WTC11 (cell line): ENCODE data around the gene ACTL6A. TPM values are rescaled to one million over a fixed set of nuclear protein-coding genes. Genes with fewer than 3 reads are reported as not detected.
A peak's percentile ranks its signal among the peaks of the same experiment; 100 is the strongest.
"Not testable (repeated sequence)": the region's sequence is repeated elsewhere in the genome, so short reads cannot be mapped to it uniquely, and the experiment has no call there.

Experiments
- ATAC-seq: fragments of 200-7000 bp; cut with Tn5 transposase; 2 replicates; pipeline ENCODE4 v1.10.0; 2021; ENCODE audit warnings: mild to moderate bottlenecking, moderate library complexity
- CTCF ChIA-PET: fragments of 300-600 bp; sonication (Branson Sonifier 250); formaldehyde crosslinking; loops from one replicate; lab custom pipeline; 2021; ENCODE audit warnings: antibody characterized with exemption; lab: Charles Lee
- POLR2A ChIA-PET: fragments of 350-600 bp; sonication (Branson Sonifier 250); formaldehyde crosslinking; loops from one replicate; lab custom pipeline; 2021; ENCODE audit warnings: antibody characterized with exemption; lab: Charles Lee
- DNase-seq: peaks from one replicate; pipeline ENCODE4 v3.0.0; 2021; ENCODE audit warnings: low spot score
- H3K27ac Mint-ChIP-seq: 2 replicates; pipeline ENCODE4 v1.8.0; 2021; ENCODE audit warnings: mixed read lengths
- H3K27me3 Mint-ChIP-seq: 2 replicates; pipeline ENCODE4 v1.8.0; 2021; ENCODE audit warnings: low read depth, mild to moderate bottlenecking, moderate library complexity, mixed read lengths
- H3K36me3 Mint-ChIP-seq: 2 replicates; pipeline ENCODE4 v1.8.0; 2021; ENCODE audit warnings: mixed read lengths
- H3K4me1 Mint-ChIP-seq: 2 replicates; pipeline ENCODE4 v1.8.0; 2022; ENCODE audit warnings: mixed read lengths
- H3K4me3 Mint-ChIP-seq: 2 replicates; pipeline ENCODE4 v1.8.0; 2021; ENCODE audit warnings: mild to moderate bottlenecking, moderate library complexity, mixed read lengths
- H3K9me3 Mint-ChIP-seq: 2 replicates; pipeline ENCODE4 v1.8.0; 2021; ENCODE audit warnings: mixed read lengths
- AFF4 ChIP-seq: sonication (generic); formaldehyde crosslinking; IDR thresholded peaks from 2 replicates; pipeline ENCODE4 v1.8.1; 2023; ENCODE audit warnings: mild to moderate bottlenecking, missing genetic modification reagents, borderline replicate concordance
- ATF2 ChIP-seq: sonication (generic); formaldehyde crosslinking; IDR thresholded peaks from 2 replicates; pipeline ENCODE4 v1.8.1; 2022; ENCODE audit warnings: low read depth, missing genetic modification reagents, borderline replicate concordance
- CBFB ChIP-seq: sonication (generic); formaldehyde crosslinking; IDR thresholded peaks from 2 replicates; pipeline ENCODE4 v1.8.1; 2022; ENCODE audit warnings: mild to moderate bottlenecking, low read depth, missing genetic modification reagents
- CREM ChIP-seq: sonication (generic); formaldehyde crosslinking; IDR thresholded peaks from 2 replicates; pipeline ENCODE4 v1.8.1; 2022; ENCODE audit warnings: mild to moderate bottlenecking, missing genetic modification reagents, moderate library complexity
- E2F5 ChIP-seq: sonication (generic); formaldehyde crosslinking; IDR thresholded peaks from 2 replicates; pipeline ENCODE4 v1.8.1; 2022; ENCODE audit warnings: mild to moderate bottlenecking, moderate library complexity, missing genetic modification reagents
- ESRRA ChIP-seq: sonication (generic); formaldehyde crosslinking; IDR thresholded peaks from 2 replicates; pipeline ENCODE4 v1.8.1; 2022; ENCODE audit warnings: mild to moderate bottlenecking, missing genetic modification reagents, borderline replicate concordance
- FOXP4 ChIP-seq: sonication (generic); formaldehyde crosslinking; IDR thresholded peaks from 2 replicates; pipeline ENCODE4 v1.8.0; 2022; ENCODE audit warnings: mild to moderate bottlenecking, missing genetic modification reagents
- GABPB1 ChIP-seq: sonication (generic); formaldehyde crosslinking; IDR thresholded peaks from 2 replicates; pipeline ENCODE4 v1.8.1; 2023; ENCODE audit warnings: mild to moderate bottlenecking, missing genetic modification reagents
- JUN ChIP-seq: sonication (generic); formaldehyde crosslinking; IDR thresholded peaks from 2 replicates; pipeline ENCODE4 v1.8.0; 2023; ENCODE audit warnings: mild to moderate bottlenecking, missing genetic modification reagents
- MAX ChIP-seq: sonication (generic); formaldehyde crosslinking; IDR thresholded peaks from 2 replicates; pipeline ENCODE4 v1.8.0; 2022; ENCODE audit warnings: mild to moderate bottlenecking, missing genetic modification reagents
- MXD4 ChIP-seq: fragments of 250-450 bp; sonication (Bioruptor Pico); IDR thresholded peaks from 2 replicates; pipeline ENCODE4 v1.8.0; 2021; ENCODE audit warnings: mild to moderate bottlenecking, moderate library complexity, borderline replicate concordance
- NFYB ChIP-seq: sonication (generic); formaldehyde crosslinking; conservative IDR thresholded peaks from 2 replicates; pipeline ENCODE4 v1.8.0; 2022; ENCODE audit warnings: low read depth, missing genetic modification reagents
- RELA ChIP-seq: sonication (generic); formaldehyde crosslinking; IDR thresholded peaks from 2 replicates; pipeline ENCODE4 v1.8.1; 2022; ENCODE audit warnings: missing genetic modification reagents, mild to moderate bottlenecking, borderline replicate concordance
- SP1 ChIP-seq: sonication (generic); formaldehyde crosslinking; conservative IDR thresholded peaks from 2 replicates; pipeline ENCODE4 v1.8.1; 2022; ENCODE audit warnings: missing genetic modification reagents
- TCF7 ChIP-seq: sonication (generic); formaldehyde crosslinking; IDR thresholded peaks from 2 replicates; pipeline ENCODE4 v1.8.0; 2022; ENCODE audit warnings: mild to moderate bottlenecking, low read depth, missing genetic modification reagents, moderate library complexity
- TEAD1 ChIP-seq: sonication (generic); formaldehyde crosslinking; IDR thresholded peaks from 2 replicates; pipeline ENCODE4 v1.8.0; 2022; ENCODE audit warnings: mild to moderate bottlenecking, missing genetic modification reagents
- TP53 ChIP-seq: sonication (generic); formaldehyde crosslinking; IDR thresholded peaks from 2 replicates; pipeline ENCODE4 v1.8.1; 2023; ENCODE audit warnings: mild to moderate bottlenecking, missing genetic modification reagents
- ZBTB21 ChIP-seq: sonication (generic); formaldehyde crosslinking; IDR thresholded peaks from 2 replicates; pipeline ENCODE4 v1.8.1; 2023; ENCODE audit warnings: mild to moderate bottlenecking, missing genetic modification reagents, borderline replicate concordance
- ZNF121 ChIP-seq: sonication (generic); formaldehyde crosslinking; IDR thresholded peaks from 2 replicates; pipeline ENCODE4 v1.8.0; 2023; ENCODE audit warnings: missing genetic modification reagents
- ZNF232 ChIP-seq: sonication (generic); formaldehyde crosslinking; IDR thresholded peaks from 2 replicates; pipeline ENCODE4 v1.8.0; 2022; ENCODE audit warnings: mild to moderate bottlenecking, missing genetic modification reagents
- ZNF263 ChIP-seq: sonication (generic); formaldehyde crosslinking; IDR thresholded peaks from 2 replicates; pipeline ENCODE4 v1.8.1; 2022; ENCODE audit warnings: low read depth, mild to moderate bottlenecking, moderate library complexity, missing genetic modification reagents
- ZNF416 ChIP-seq: fragments of 250-450 bp; sonication (Bioruptor Pico); IDR thresholded peaks from 2 replicates; pipeline ENCODE4 v1.9.0; 2021; ENCODE audit warnings: mild to moderate bottlenecking, inconsistent platforms
- ZNF671 ChIP-seq: fragments of 250-450 bp; sonication (Bioruptor Pico); IDR thresholded peaks from 2 replicates; pipeline ENCODE4 v1.8.0; 2021; ENCODE audit warnings: mild to moderate bottlenecking
- total RNA-seq: library from RNA; stranded (reverse); gene quantifications from 3 replicates; pipeline ENCODE4 v1.2.3, GENCODE V29; 2021

ACTL6A gene
- total RNA-seq, 1 experiment from 2014 or later, result 82.9 TPM

- TF ChIP-seq RELA (CRISPR knock-in tag) (no peak), ESRRA (CRISPR knock-in tag) (no peak), SP1 (CRISPR knock-in tag) (peak; percentile 93), TEAD1 (CRISPR knock-in tag) (0 out of 2 replicates have a peak, but pooled peaks have one; percentile 41), GABPB1 (CRISPR knock-in tag) (peak; percentile 54; the same call in 1 of the 2 replicates), ZNF232 (CRISPR knock-in tag) (0 out of 2 replicates have a peak, but pooled peaks have one; percentile 44), ZNF263 (CRISPR knock-in tag) (no peak), ZNF671 (CRISPR knock-in tag) (no peak), ZNF416 (no peak)
Observed at GRCh38 chr3:179562591-179563270, at the start of gene ACTL6A (continued).

- no peak for ATAC-seq
- TF ChIP-seq JUN (CRISPR knock-in tag) (no peak), ATF2 (no peak), TEAD1 (CRISPR knock-in tag) (no peak), MAX (CRISPR knock-in tag) (no peak), E2F5 (CRISPR knock-in tag) (no peak), ZBTB21 (no peak), ZNF263 (CRISPR knock-in tag) (no peak), ZNF121 (no peak), MXD4 (no peak), NFYB (CRISPR knock-in tag) (no peak), TP53 (CRISPR knock-in tag) (no peak), FOXP4 (CRISPR knock-in tag) (no peak), CBFB (no peak), CREM (CRISPR knock-in tag) (no peak), ESRRA (CRISPR knock-in tag) (no peak), AFF4 (no peak), TCF7 (no peak)
- TF ChIP-seq, all 79 proteins: peak for 0
- Mint-ChIP-seq H3K4me1 (0 out of 2 replicates have a peak, but pooled peaks cover 7% of the 10 kb centered on the region), H3K9me3 (peaks cover 33% of the 10 kb centered on the region), H3K36me3 (peaks cover 24% of the 10 kb centered on the region), H3K4me3 (no peak overlapping the region), H3K27ac (no peak overlapping the region), H3K27me3 (no peaks in the 10 kb centered on the region)
- ChIA-PET POLR2A (no interaction called here), CTCF (no interaction called here)
- no peak for DNase-seq
Observed at GRCh38 chr3:179513862-179514261, 48.9 kb upstream of the ACTL6A start.

- H3K27ac Mint-ChIP-seq, H3K4me1 Mint-ChIP-seq, POLR2A ChIA-PET, DNase-seq, H3K27me3 Mint-ChIP-seq, ATAC-seq, H3K4me3 Mint-ChIP-seq, CTCF ChIA-PET: not testable (repeated sequence)
- H3K9me3 Mint-ChIP-seq, result peaks cover 33% of the 10 kb centered on the region
- H3K36me3 Mint-ChIP-seq, result peaks cover 24% of the 10 kb centered on the region
Observed at GRCh38 chr3:179516461-179517251, 46.1 kb upstream of the ACTL6A start.
